Lower leg skin (tissue), 4 donors: ENCODE results near the gene ABHD2. TPM values are rescaled to one million over a fixed set of nuclear protein-coding genes. Genes with fewer than 3 reads are reported as not detected.

Experiments
- DNase-seq, 2 donors: peaks; one replicate each; pipeline ENCODE4 v3.0.0-alpha.2; 2019; ENCODE audit warnings: low spot score in 2 of 2
- H3K4me3 ChIP-seq: fragments of 200-600 bp; sonication (generic); 2 replicates; pipeline ENCODE4 v1.5.1; 2017; ENCODE audit warnings: mild to moderate bottlenecking, low read depth; ENCODE audit not compliant: poor library complexity, severe bottlenecking
- POLR2A ChIP-seq, 2 donors: fragments of 450-650 bp; IDR thresholded peaks; one replicate each; pipeline ENCODE4 v1.6.1; 2016 to 2017; ENCODE audit warnings: antibody characterized with exemption in 2 of 2, mild to moderate bottlenecking in 1 of 2, moderate library complexity in 1 of 2
- WGBS, 2 donors: methylation state at CpG; one replicate each; pipeline ENCODE4 v1.1.5; 2018; 5-methylcytosine and 5-hydroxymethylcytosine counted together
- intact Hi-C: fragments of 100-400 bp; cut with DNase I; formaldehyde crosslinking; loops from one replicate; pipeline ENCODE4 v1.15.0; 2023; ENCODE audit warnings: low total_unique reads
- total RNA-seq, 4 donors: library from RNA; depleted of rRNA; stranded (reverse); fragments of >200 nt; gene quantifications; one replicate each; pipeline ENCODE4 v1.1.0, GENCODE V29; 2016
- TF ChIP-seq, protein P1 (sequence below), 3 donors: fragments of 450-650 bp; IDR thresholded peaks; one replicate each; pipeline ENCODE4 v1.5.1; 2016; ENCODE audit warnings: antibody characterized with exemption in 3 of 3, mild to moderate bottlenecking in 3 of 3, moderate library complexity in 2 of 3

ABHD2 gene
- total RNA-seq, 4 donors from 2014 or later, result 21.5 to 57.3 (median 38.5) TPM

DNA sequence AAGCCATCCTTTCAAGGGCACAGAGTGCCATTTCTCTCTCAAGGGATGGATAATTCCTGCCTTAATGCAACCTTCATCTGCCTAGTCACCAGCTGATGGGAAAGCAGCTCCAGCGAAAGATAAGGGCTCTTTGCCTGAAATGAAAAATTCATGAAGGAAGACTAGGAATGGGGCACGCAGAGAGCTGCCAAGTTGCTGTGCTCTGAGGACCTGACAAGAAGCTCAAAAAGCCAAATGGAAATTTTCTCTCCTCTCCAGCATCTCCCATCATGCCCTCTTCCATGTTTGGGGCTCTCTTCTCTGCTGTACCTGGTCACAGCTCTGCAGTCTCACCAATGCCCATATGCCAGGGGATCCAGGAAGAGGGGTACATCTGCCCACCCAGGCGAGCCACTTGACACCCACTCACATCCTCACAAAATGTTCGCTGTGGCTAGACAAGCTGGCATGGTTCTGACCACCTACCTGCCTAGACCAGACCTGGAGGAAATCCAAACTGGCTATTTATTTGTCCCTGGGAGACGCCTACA lies 29.3 kb upstream of the ABHD2 start:
- TF ChIP-seq POLR2A (IDR thresholded peaks at IDR 0.05), result no peak
- TF ChIP-seq, protein P1, sequence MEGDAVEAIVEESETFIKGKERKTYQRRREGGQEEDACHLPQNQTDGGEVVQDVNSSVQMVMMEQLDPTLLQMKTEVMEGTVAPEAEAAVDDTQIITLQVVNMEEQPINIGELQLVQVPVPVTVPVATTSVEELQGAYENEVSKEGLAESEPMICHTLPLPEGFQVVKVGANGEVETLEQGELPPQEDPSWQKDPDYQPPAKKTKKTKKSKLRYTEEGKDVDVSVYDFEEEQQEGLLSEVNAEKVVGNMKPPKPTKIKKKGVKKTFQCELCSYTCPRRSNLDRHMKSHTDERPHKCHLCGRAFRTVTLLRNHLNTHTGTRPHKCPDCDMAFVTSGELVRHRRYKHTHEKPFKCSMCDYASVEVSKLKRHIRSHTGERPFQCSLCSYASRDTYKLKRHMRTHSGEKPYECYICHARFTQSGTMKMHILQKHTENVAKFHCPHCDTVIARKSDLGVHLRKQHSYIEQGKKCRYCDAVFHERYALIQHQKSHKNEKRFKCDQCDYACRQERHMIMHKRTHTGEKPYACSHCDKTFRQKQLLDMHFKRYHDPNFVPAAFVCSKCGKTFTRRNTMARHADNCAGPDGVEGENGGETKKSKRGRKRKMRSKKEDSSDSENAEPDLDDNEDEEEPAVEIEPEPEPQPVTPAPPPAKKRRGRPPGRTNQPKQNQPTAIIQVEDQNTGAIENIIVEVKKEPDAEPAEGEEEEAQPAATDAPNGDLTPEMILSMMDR (IDR thresholded peaks at IDR 0.05), result no peak
- 73 to 83% methylated on average over 5 of the region's 5 CpGs for WGBS, 2 donors
- peak in 1 of 2 donors; percentile 53 for DNase-seq
- intact Hi-C loops, result loop anchor here (5.0 kb wide), 1 partner anchor 113 kb away; no protein-coding TSS in a partner anchor
- no peak overlapping the region for H3K4me3 ChIP-seq

DNA sequence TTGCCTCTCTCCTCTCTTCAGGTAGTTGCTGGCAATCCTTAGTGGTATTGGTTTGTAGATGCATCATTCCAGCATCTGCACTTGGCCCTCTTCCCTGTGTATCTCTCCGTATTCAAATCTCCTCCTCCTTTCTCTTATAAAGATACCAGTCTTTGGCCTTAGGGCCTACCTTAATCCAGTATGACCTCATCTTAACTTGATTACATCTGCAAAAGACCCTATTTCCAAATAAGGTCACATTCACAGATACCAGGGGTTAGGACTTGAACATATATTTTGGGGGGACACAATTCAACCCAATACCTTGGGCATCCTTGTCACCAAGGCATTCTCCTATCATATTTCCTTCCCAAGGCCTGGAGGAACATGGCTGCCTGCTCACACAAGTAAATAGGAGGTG lies 22.0 kb upstream of the ABHD2 start:
- intact Hi-C loops, result no loop called here
- TF ChIP-seq POLR2A (IDR thresholded peaks at IDR 0.05), result no peak
- TF ChIP-seq, protein P1 (IDR thresholded peaks at IDR 0.05), result no peak
- 70 to 78% methylated on average over 1 of the region's 1 CpG for WGBS, 2 donors
- no peak overlapping the region for H3K4me3 ChIP-seq
- no peak for DNase-seq

DNA sequence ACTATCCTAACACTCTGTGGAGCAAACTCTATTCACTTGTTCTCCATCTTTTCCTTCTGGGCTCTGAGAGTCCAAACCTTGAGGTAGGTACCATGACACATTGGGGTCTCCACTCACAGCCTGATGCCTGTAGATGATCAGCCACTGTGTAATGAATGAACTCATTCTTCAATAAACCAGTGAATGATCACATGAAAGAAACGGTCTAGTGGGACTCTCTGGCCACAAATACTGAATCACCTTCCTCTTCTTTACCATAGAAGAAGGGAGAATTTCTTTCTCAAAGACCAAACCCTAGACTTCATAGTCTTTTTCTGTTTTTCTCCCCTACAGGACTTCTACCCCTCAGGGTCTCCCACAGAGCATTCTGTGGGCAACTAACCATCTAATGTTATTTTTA lies 20.5 kb upstream of the ABHD2 start:
- no peak overlapping the region for H3K4me3 ChIP-seq
- intact Hi-C loops, result no loop called here
- DNase-seq, result no peak
- TF ChIP-seq, protein P1 (IDR thresholded peaks at IDR 0.05), result no peak
- TF ChIP-seq POLR2A (IDR thresholded peaks at IDR 0.05), result no peak
- WGBS, 2 donors, result 24 to 58% methylated on average over 1 of the region's 1 CpG

DNA sequence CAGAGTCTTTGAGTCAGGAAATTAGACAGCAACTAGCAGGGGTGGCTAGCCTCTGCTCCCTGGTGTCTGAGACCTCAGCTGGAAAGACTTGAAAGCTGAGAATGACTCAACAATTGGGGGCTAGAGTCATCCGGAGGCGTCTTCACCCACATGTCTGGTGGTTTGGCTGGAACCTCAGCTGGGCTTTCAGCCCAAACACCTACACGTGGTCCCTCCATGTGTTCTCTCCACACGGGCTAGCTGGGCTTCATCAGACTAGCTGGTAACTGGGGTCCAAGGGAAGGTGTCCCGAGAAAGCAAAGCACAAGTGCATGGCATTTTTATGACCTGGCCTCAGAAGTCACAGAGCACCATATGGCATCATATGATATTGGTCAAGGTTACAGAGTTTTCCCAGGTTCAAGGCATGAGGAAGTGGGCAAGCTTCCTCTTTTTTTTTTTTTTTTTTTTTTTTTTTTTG lies 19.9 kb upstream of the ABHD2 start:
- no peak overlapping the region for H3K4me3 ChIP-seq
- 47 to 49% methylated on average over 5 of the region's 5 CpGs for WGBS, 2 donors
- DNase-seq, result peak in 1 of 2 donors; percentile 56
- intact Hi-C loops, result no loop called here
- TF ChIP-seq, protein P1 (IDR thresholded peaks at IDR 0.05), result no peak
- no peak for TF ChIP-seq POLR2A (IDR thresholded peaks at IDR 0.05)

DNA sequence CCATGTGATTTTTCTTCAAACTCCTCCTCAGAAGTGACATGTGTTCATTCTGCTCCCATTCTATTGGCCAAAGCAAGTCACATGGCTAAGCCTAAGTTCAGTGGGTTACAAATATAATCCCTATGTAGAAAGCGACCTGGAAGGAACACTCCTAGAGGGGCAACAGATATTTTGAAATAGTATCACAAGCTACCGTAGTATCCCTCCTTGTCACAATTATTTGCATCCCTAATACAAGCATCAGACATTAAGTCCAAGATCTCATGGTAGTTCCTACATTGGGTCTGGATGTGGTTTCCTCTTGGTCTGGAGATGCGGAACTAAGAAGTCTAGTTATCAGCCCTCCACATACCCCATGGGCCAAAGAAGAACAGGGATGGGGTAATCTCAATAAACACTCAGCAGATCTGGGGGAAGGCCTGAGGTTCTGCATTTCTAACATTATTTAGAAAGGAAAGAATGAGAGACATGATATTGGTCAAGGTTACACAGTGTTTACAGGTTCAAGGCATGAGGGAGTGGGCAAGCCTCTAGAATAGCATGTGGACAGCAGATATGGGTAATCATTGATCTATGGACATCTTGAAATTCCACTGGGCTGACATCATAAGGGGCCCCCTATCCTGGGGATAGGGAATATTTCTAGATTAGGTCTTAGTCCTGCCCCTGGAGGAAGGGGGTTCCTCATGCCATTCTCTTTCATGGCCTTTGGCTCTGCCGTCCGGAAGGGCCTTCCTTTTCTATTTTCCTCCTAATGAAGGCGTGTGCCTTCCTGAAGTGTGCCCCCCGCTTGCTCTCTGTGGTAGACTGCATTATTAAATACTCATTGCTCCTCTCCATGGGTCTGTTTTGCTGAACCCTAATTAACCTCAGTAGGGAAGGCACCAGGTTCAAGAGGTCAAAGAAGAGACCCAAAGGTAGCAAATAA lies 17.8 kb upstream of the ABHD2 start:
- no peak overlapping the region for H3K4me3 ChIP-seq
- TF ChIP-seq, protein P1 (IDR thresholded peaks at IDR 0.05), result no peak
- no peak for TF ChIP-seq POLR2A (IDR thresholded peaks at IDR 0.05)
- WGBS, 2 donors, result 89 to 90% methylated on average over 7 of the region's 7 CpGs
- peak in 1 of 2 donors; percentile 6 for DNase-seq
- intact Hi-C loops, result no loop called here
